Measurements from ENCODE around the gene MSRB3. TPM values are rescaled to one million over a fixed set of nuclear protein-coding genes. Genes with fewer than 3 reads are reported as not detected.

Gene MSRB3
- total RNA-seq, 2 donors from 2014 or later, result 1.2 to 2.1 TPM

GRCh38 chr12:65300097-65300496 is 21.6 kb downstream of the MSRB3 start:
- Histone ChIP-seq H3K27ac (ENCODE audit: low read depth, low read length) (no peak overlapping the region), H3K27me3 (ENCODE audit: control insufficient read depth, insufficient read depth, low read length, poor library complexity, severe bottlenecking) (no peaks in the 10 kb centered on the region), H3K9ac (ENCODE audit: extremely low read depth, low read length, poor library complexity, severe bottlenecking) (no peak overlapping the region), H3K4me3 (ENCODE audit: low read length) (no peak overlapping the region), H3K9me3 (ENCODE audit: control insufficient read depth, low read length) (no peaks in the 10 kb centered on the region), H3K4me1 (ENCODE audit: control insufficient read depth, insufficient read depth, low read length) (no peaks in the 10 kb centered on the region), H3K36me3 (ENCODE audit: control insufficient read depth, insufficient read depth, low read length) (no peaks in the 10 kb centered on the region)
- Mint-ChIP-seq H3K27ac (no peak overlapping the region), H3K27me3 (ENCODE audit: insufficient read depth) (peaks cover 2% of the 10 kb centered on the region), H3K9me3 (no peaks in the 10 kb centered on the region), H3K36me3 (ENCODE audit: low read depth) (no peaks in the 10 kb centered on the region), H3K4me1 (peaks cover 5% of the 10 kb centered on the region), H3K4me3 (no peak overlapping the region)
- WGBS, 2 experiments (ENCODE audit: insufficient coverage in 1 of 2, insufficient read length in 1 of 2), result 93 to 100% methylated on average over 1 to 2 of the region's 2 CpGs
- no peak for TF ChIP-seq CTCF (conservative IDR thresholded peaks at IDR 0.05)
- DNase-seq, result no peak

- no peaks in the 10 kb centered on the region for H3K36me3 Mint-ChIP-seq (ENCODE audit: low read depth)
- Histone ChIP-seq H3K9me3 (ENCODE audit: control insufficient read depth, low read length) (no peaks in the 10 kb centered on the region), H3K36me3 (ENCODE audit: control insufficient read depth, insufficient read depth, low read length) (no peaks in the 10 kb centered on the region), H3K27ac (ENCODE audit: low read depth, low read length) (no peak overlapping the region), H3K9ac (ENCODE audit: extremely low read depth, low read length, poor library complexity, severe bottlenecking) (no peak overlapping the region), H3K27me3 (ENCODE audit: control insufficient read depth, insufficient read depth, low read length, poor library complexity, severe bottlenecking) (no peaks in the 10 kb centered on the region), H3K4me1 (ENCODE audit: control insufficient read depth, insufficient read depth, low read length) (no peaks in the 10 kb centered on the region), H3K4me3 (ENCODE audit: low read length) (no peak overlapping the region)
- H3K27me3 Mint-ChIP-seq (ENCODE audit: insufficient read depth), result peaks cover 2% of the 10 kb centered on the region
- peak; percentile 86 for TF ChIP-seq CTCF (conservative IDR thresholded peaks at IDR 0.05)
- no peak overlapping the region for H3K4me3 Mint-ChIP-seq
- 90% methylated on average over 2 of the region's 3 CpGs; no CpG with 5 or more reads in 1 of the 2 experiments for WGBS, 2 experiments (ENCODE audit: insufficient coverage in 1 of 2, insufficient read length in 1 of 2)
- no peak overlapping the region for H3K27ac Mint-ChIP-seq
- peak; percentile 82 for DNase-seq
- H3K9me3 Mint-ChIP-seq, result no peaks in the 10 kb centered on the region
- peaks cover 5% of the 10 kb centered on the region for H3K4me1 Mint-ChIP-seq
These were observed 22.3 kb downstream of the MSRB3 start for GRCh38 chr12:65300679-65301349.

- Mint-ChIP-seq H3K9me3 (no peaks in the 10 kb centered on the region), H3K36me3 (ENCODE audit: low read depth) (no peaks in the 10 kb centered on the region), H3K4me3 (no peak overlapping the region), H3K27me3 (ENCODE audit: insufficient read depth) (peaks cover 2% of the 10 kb centered on the region), H3K27ac (no peak overlapping the region), H3K4me1 (peaks cover 5% of the 10 kb centered on the region)
- H3K4me1 ChIP-seq (ENCODE audit: control insufficient read depth, insufficient read depth, low read length), result no peaks in the 10 kb centered on the region
- no peaks in the 10 kb centered on the region for H3K27me3 ChIP-seq (ENCODE audit: control insufficient read depth, insufficient read depth, low read length, poor library complexity, severe bottlenecking)
- TF ChIP-seq CTCF (conservative IDR thresholded peaks at IDR 0.05), result no peak
- H3K9ac ChIP-seq (ENCODE audit: extremely low read depth, low read length, poor library complexity, severe bottlenecking), result no peak overlapping the region
- no peak overlapping the region for H3K27ac ChIP-seq (ENCODE audit: low read depth, low read length)
- no peak overlapping the region for H3K4me3 ChIP-seq (ENCODE audit: low read length)
- H3K9me3 ChIP-seq (ENCODE audit: control insufficient read depth, low read length), result no peaks in the 10 kb centered on the region
- DNase-seq, result no peak
- 89 to 95% methylated on average over 2 to 3 of the region's 3 CpGs for WGBS, 2 experiments (ENCODE audit: insufficient coverage in 1 of 2, insufficient read length in 1 of 2)
- no peaks in the 10 kb centered on the region for H3K36me3 ChIP-seq (ENCODE audit: control insufficient read depth, insufficient read depth, low read length)
These were observed 24.4 kb downstream of the MSRB3 start for GRCh38 chr12:65302891-65303290.

Measured in endodermal cell (in vitro differentiated cells).